G401 (cell line): ENCODE measurements around the gene DENND6B. TPM values are rescaled to one million over a fixed set of nuclear protein-coding genes. Genes with fewer than 3 reads are reported as not detected.
A peak's percentile ranks its signal among the peaks of the same experiment; 100 is the strongest.

Experiments
- DNase-seq: peaks from one replicate; pipeline ENCODE4 v3.0.0-alpha.2; 2015; ENCODE audit warnings: low spot score
- in situ Hi-C: cut with HindIII; loops from 2 replicates; pipeline ENCODE4 v1.10.0; 2016; ENCODE audit warnings: low sequenced_read_pairs, mixed read lengths
- total RNA-seq: library from RNA; depleted of rRNA; stranded (reverse); fragments of >200 nt; shearing (Covaris generic); gene quantifications from 2 replicates; pipeline ENCODE4 v1.2.3, GENCODE V29; 2014

DENND6B gene
- total RNA-seq, 1 experiment from 2014 or later, result 1.0 TPM

DNA sequence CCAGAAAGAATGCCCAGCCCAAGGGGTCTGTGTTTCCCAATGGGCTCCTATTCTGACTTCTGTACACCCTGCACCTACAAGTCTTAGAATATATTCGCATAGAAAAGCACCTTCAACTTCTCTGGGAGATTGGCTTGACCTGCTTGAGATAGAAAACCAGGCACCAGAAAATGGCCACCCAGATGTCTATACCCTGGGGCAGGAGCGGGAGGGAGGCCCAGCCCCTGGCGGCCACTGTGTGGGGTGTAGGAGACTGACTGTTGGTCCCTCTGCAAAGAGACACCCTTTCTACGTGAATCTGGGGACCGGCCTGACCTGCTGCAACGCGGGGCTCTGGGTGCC, 8.5 kb downstream of the DENND6B start:
- no peak for DNase-seq
- in situ Hi-C loops, result no loop called here

DNA sequence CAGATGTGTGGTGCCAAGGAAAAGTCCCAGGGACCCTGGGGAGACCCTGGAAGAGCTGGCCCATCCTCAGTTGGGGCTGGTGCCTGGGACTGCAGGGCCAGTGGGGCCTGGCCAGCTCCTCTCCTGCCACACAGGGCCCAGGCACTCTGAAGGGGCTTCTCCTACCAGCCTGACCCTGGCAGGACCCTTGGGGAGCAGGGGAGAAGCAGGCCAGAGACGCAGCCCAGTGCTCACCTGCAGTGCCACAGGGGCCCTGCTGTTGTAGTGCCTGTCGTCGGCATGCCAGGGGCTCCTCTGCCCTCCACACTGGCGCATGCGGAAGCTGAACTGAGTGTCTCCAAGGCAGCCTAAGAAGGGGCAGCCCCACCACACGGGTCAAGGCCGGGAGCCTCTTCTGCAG, 9.1 kb downstream of the DENND6B start:
- DNase-seq, result no peak
- in situ Hi-C loops, result no loop called here

DNA sequence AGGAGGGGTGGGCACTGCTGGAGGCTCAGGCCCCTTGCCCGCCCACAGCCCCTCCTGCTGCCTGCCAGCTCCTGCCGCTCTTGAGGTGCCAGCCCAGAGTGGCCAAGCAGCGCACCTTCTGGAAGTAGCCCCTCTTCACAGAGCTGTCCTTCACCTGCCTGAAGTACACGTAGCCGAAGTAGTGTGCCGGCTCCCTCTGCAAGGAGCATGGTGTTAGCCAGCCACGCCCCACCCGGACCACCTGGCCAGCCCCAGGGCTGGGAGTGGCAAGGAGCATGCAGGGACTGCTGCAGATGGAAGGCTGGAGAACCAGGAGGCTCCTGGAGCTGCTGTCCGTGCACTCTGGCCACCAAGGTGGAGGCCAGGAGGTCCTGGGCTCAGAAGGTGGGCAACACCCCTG, 9.6 kb downstream of the DENND6B start:
- no peak for DNase-seq
- in situ Hi-C loops, result no loop called here

DNA sequence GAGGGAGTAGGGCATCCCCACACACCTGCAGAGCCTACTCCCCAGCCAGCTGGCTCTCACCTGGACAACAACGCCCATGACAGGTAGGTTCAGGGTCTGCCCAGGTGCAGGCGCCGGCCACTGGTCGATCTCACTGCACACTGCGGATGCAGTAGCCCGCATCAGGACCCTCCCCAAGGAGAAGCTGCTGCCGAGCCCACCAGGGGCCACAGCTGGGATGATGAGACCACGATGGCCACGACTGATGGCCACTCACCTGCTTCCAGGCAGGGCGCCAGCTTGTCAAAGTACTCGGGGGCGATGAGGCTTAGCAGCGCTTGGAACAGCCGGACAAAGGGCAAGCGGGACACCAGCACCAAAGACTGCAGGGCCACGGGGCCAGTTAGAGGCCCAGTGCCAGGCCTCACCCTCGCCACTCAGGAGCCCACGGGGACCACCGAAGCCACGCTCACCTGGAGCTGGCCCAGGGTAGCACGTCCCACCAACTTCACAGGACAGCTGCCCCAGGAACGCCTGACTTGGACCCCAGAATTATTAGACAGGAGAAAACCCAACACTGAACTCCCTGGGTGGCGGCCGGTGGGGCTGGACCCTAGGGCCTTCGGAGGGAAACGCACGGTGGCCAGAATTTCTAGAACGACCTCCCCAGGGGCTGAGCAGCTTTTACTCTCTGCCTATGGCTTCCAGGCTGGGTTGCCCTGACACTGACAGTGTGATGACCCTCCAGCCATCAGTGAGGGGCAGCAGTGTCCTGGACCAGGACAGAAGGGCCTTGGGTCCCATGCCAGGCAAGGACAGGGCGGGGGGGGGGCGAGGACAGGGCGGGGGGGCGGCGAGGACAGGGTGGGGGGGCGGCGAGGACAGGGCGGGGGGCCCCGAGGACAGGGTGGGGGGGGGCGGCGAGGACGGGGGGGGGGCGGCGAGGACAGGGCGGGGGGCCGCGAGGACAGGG, 10.4 kb downstream of the DENND6B start:
- DNase-seq, result no peak
- in situ Hi-C loops, result no loop called here

DNA sequence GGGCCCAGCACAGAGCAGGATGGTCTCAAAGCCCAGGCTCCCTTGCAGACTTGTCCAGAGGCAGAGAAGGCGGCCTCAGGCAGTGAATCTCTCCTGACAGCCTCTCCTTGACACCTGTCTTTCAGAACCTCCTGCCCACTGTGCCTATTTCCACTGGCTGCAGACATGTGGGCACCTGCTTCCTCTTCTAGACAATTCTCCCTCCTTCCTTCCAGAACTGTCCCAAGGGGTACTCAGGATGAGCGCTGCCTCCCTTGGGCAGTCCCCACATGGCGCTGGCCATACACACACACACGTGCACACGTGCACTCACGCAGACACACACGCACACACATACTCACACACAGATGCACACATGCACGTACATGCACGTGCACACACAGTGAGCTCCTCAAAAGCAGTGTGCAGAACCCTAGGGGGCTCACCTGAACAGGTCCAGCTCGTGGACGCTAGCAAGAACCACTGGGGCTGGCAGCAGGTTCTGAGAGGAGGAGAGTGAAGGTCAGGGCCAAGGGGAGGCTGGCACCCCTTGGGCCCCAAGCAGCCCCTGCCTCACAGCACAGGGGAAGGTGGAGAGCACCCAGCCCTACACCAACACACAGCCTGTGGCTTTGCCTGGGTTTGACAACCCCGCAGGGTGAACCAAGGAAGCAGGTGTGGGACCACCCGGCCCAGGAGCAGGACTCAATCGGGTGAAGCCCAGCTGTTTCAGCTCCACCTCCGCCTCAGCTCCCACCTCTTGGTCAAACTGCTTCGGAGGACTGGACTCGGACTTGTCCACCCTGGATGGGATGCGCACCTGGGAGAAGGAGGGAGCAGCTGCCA, 11.3 kb downstream of the DENND6B start:
- DNase-seq, result no peak
- in situ Hi-C loops, result no loop called here

DNA sequence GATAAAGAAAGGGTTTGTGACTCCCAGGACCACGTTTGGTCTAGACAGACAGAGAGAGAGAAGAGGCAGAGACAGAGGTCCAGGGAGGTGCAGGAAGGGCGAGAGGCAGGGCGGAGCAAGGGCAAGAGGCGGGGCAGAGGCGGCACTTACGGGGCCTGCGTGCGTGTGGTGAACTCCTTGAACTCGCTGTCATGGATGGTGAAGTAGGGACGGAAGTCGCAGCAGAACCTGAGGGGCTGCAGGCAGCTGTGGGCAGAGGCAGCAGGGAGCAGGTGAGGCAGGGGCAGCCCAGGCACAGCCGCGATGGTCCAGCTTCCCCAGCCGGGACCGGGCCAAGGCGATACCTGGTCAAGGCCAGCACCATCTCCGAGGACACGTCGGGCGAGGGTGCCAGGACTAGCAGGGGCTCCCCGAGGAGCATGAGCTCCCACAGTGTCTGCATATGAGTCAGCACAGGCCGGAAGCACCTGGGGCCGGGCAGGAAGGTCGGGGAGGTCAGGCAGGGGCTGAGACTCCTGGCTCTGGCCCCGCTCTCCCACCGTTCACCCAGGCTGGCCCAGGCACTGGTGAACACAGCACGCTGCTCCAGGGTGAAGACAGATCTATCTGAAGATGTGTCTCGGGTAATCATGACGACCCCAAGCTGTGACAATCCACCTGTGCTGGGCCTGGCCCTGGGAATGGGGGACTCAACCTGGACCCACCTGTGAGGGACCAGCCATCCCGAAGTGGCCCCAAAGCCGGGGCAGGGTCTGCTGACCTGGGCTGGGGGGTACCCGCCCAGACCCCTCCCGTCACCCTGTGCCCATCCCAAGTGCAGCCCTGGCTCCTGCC, 12.1 kb downstream of the DENND6B start:
- DNase-seq, result no peak
- in situ Hi-C loops, result no loop called here

DNA sequence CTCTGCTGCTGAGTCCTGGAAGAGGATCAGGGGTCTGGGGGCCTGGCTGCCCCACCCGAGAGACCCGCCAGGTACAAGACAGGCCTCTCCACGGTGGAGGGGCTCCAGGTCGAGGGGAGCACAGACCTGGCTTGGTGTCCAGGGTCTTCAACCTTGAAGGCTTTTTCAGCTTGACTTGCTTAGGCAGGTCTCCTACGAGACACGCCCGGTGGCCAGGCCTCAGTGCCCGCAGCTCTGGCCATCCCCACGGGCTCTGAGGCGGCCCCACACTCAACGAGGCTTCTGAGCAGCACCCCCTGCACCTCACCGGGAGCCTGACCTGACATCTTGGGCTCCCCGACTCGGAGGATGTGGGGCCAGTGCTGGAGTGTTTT, 12.7 kb downstream of the DENND6B start:
- in situ Hi-C loops, result no loop called here

DNA sequence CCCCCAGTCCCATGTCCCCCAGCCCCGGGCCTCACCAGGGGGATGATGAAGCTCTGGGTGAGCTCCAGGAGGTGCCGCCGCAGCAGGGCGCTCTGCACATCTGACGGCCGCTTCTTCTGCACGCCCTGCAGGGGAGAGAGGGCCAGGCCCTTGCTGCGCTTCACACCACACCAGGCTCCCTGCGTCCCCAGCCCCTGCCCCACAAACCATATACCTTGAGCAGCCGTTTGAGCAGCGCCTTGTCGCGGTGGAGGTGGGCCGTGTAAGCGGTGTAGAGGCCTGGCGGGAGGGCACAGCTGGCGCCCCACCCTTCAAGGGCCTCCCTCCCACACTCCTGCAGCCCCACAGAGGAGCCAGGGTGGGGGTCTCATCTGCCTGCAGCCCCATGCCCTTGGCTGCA, 13.2 kb downstream of the DENND6B start:
- no peak for DNase-seq
- in situ Hi-C loops, result no loop called here

More for the DNA sequence above, 12.7 kb downstream of the DENND6B start:
- DNase-seq, result no peak

DNA sequence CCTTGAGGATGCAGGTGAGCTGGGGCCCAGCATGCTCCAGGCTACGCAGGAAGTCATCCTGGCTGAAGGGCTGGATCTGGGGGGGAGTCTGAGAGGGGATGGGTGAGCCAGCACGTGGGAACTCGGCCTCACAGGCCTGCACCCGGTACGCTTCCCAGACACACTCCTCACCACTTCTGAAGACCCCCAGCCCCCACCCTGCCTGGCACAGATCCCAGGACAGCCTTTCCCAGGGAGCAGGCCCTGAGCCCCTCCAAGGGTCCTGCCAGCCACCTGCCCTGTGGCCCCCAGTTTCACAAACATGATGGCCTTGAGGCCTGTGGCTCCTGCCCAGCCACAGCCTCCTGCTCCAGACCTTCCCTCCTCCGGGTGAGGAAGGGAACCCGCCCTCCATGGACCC, 13.8 kb downstream of the DENND6B start:
- no peak for DNase-seq
- in situ Hi-C loops, result no loop called here

DNA sequence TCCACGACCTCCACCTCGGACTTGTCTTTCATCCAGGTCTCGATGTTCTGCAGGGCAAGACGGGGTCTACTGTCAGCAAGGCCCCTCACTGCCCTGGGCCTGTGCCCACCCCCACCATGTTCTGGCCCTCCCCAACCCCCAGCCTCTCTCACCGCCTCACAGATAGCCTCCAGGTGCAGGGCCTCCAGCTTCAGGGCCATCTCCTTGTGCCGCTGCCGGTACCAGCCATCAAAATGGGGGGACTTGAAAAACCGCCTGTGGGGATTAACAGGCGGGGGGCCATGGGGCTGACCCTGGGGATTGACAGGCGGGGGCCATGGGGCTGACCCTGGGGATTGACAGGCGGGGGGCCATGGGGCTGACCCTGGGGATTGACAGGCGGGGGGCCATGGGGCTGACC, 14.4 kb downstream of the DENND6B start:
- DNase-seq, result no peak
- in situ Hi-C loops, result no loop called here

DNA sequence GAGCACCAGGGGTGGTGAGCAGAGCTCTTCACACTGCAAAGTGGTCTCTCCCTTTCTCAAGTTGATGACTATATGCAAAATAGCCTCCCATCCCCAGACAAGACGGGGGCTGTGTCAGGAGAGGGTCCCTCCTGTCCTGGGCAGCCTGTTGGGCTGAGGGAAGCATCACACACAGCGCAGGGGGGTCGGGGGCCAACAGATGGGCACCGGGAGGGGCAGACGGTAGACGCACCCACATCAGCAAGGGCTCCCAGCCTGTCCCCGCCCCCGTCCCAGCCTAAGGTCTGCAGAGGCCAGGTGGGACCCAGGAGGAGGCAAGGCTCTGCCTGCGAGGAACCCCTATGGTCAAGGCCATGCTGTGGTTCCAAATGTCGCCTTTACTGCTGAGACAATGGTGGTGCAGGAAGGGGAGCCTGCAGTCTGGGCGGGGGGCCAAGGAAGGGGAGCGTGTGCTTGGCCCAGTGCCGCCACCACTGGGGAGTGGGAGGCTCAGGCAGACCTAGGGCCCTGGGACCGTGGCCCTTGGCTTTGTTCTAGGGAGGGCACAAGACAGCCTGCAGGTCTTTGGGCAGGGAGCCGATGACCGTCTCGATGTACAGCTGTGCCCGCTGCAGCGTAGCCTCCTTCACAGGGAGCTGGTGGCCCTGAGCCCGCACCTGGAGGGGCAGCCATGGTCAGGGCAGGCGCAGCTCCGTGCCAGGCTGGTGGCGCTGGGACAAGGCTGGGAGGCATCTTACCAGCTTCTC, 15.0 kb downstream of the DENND6B start:
- DNase-seq, result peak; percentile 32

DNA sequence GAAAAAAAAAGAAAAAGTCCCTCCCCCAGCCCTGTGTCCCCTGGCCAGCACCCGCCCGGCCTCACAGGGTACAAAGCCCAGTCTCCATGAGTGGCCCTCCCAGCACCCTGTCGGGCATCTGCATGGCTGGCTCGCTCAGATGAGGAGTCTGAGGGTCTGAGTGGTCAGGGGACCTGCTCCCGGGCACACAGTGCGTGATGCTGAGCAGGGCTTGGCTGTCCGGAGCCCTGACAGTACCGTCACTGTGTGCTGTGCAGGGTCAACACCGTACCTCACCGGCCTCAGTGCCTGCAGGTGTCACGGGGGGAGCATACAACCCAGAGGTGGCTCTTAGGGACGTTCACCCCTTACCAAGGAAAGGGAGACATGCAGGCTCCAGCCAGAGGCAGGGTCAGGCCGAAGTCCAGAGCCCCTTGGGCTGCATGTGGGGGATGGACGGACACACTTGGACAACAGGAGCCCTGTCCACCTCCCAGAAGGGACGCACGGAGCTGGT, 15.8 kb downstream of the DENND6B start:
- no peak for DNase-seq
- in situ Hi-C loops, result no loop called here

More for the DNA sequence above, 15.0 kb downstream of the DENND6B start:
- in situ Hi-C loops, result no loop called here

DNA sequence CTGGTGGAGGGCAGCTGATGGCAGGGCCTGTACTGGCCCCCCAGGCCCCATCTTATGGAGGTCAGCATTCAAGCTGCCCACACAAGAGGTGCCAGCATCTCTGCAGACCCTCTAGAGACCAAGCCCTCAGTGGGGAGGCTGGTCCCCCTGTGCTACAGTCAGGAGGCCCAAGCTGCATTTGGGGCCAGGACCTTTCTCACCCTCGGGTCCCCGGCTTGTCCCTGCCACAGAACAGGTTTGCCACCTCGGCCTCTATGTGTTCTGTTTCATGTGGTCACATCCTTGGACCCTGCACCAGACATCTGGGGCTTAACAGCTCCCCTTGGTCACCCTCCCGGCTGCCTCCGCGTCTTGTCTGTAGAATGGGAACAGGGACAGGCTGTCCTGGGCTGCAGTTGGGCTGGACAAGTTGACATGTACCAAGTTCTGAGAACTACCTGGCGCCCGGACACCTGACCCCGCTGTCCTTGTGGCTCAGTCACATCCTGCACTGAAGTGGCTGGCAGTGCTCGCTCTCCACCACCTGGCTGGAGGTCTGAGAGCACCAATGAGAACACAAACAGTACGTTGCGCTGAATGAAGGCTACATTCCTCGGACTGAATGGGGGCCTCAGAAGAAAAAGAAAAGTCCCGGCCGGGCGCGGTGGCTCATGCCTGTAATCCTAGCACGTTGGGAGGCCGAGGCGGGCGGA, 16.6 kb downstream of the DENND6B start:
- DNase-seq, result no peak
- in situ Hi-C loops, result no loop called here

DNA sequence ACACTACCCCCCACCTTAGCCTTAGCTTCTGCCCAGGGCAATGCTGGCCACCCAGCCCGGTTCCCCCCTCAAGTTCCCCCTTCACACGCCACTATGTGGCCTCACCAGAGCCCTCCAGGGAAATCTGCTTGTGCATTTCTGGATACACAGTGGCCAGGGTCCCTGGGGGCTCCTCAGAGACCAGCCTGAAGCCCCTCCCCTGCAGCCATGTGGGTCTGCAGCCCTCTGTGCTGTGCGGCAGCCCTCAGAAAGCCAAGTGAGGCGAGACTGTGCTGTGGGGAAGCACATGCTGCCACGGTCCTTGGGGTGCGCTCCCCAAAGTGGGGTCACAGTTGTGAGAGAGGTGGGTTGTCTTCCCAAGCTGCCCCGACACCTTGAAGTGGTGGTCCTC, 17.2 kb downstream of the DENND6B start:
- DNase-seq, result no peak
- in situ Hi-C loops, result no loop called here

DNA sequence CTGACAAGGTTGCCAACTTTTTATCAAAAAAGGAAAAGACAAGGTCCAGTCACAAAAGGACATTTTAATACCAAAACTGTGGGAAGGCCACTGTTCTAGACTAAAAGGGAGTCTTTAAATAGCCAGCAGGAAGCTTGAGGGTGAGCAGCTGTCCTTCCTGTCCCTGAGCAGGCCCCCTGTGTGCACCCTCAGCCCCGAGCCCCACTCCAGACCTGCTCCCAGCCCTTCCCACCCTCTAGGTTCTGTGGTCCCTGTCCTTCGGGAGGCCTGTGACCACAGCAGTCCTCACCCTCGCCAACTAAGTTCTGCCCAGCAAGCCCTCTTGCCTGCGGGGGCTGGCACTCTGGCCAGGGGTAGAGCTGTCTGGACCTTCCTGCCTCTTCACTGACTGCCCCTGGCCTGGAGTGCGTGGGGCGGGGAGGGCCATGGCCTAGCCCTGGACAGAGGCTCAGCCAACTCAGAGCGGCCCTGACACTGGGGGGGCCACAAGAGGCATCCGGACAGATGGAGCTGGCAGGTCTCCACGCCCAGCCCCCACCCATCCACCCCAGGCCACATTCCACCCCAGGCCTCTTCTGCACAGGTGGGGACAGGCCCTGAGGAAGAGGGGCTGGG, 17.7 kb downstream of the DENND6B start:
- in situ Hi-C loops, result no loop called here

DNA sequence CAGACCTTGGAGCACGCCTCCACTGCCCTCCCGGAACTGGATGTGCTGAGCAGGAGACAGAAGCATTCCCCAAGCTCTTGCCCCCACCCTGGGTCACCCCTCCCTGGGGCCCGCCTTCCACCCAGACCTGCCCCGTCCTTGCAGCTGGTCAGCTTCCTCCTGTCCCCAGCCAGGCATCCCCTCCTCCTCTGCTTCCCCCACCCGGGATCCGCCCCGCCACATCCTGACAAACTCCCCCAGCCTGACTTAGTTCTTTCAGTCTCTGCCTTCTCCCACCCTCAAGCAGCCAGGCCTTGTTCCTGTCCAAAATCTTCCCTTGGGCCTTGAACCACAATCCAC, 18.2 kb downstream of the DENND6B start:
- DNase-seq, result no peak
- in situ Hi-C loops, result no loop called here

More for the DNA sequence above, 17.7 kb downstream of the DENND6B start:
- DNase-seq, result no peak

DNA sequence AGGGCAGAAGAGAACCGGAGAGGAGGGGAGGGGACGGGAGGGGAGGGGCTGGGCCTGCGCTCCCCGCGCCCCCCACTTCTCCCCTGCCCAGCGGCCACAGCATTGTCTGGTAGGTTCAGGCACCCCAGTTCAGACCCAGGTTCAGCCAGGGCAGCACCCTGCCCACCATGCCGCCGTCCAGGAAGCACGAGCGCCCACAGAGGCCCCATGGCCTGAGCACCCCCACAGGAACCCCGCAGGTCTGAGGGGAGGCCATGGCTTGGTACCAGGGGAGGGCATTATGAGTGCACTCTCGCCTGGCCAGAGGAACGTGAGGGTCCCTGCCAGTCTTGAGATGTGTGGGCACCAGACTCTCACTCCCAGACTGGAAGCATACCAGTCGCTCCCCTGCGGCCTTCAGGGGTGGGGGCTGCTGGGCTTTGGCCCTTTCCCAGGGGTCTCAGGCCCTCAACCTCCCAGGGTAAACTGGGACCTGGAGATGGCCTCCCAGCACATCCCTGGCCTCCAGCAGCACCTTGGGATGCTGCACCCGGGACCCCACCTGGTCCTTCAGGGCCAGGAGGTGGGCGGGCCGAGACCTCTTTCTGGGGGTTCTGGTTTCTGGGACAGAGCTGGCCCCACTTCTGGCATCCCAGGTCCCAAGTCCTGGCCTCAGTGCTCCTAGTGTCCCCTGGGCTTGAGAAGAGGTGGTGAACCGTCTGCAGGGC, 18.8 kb downstream of the DENND6B start:
- in situ Hi-C loops, result no loop called here
- DNase-seq, result no peak
